HepG2 (cell line): Measurements from ENCODE around the gene CPT1B. TPM values are rescaled to one million over a fixed set of nuclear protein-coding genes. Genes with fewer than 3 reads are reported as not detected.
A peak's percentile ranks its signal among the peaks of the same experiment; 100 is the strongest.

Source experiments
- ARNT2 ChIP-seq: sonication (generic); formaldehyde crosslinking; IDR thresholded peaks from 2 replicates; pipeline ENCODE4 v1.8.0; 2022; ENCODE audit warnings: mild to moderate bottlenecking, low read depth, missing genetic modification reagents, moderate library complexity
- ARNTL ChIP-seq: sonication (generic); formaldehyde crosslinking; IDR thresholded peaks from 2 replicates; pipeline ENCODE4 v1.4.0; 2020; ENCODE audit warnings: mild to moderate bottlenecking, missing genetic modification reagents
- CBX1 ChIP-seq: IDR thresholded peaks from one replicate; pipeline ENCODE4 v1.6.1; 2016; ENCODE audit warnings: antibody characterized with exemption, low read depth
- CSRNP1 ChIP-seq: sonication (generic); formaldehyde crosslinking; IDR thresholded peaks from 2 replicates; pipeline ENCODE4 v1.8.1; 2023; ENCODE audit warnings: mild to moderate bottlenecking, missing genetic modification reagents
- DPF2 ChIP-seq: sonication (generic); formaldehyde crosslinking; IDR thresholded peaks from 2 replicates; pipeline ENCODE4 v1.4.0; 2020; ENCODE audit warnings: mild to moderate bottlenecking, low read depth, missing genetic modification reagents, borderline replicate concordance
- HNRNPLL ChIP-seq: fragments of 200-400 bp; formaldehyde crosslinking; IDR thresholded peaks from 2 replicates; pipeline ENCODE4 v1.6.1; 2017; ENCODE audit warnings: mild to moderate bottlenecking, low read depth, low read length; ENCODE audit not compliant: poor library complexity, severe bottlenecking
- NR1H2 ChIP-seq: sonication (generic); formaldehyde crosslinking; IDR thresholded peaks from 2 replicates; pipeline ENCODE4 v1.8.1; 2022; ENCODE audit warnings: low read depth, missing genetic modification reagents, borderline replicate concordance
- POLR2A ChIP-seq, 2 experiments: IDR thresholded peaks; 2 replicates each; pipeline ENCODE4 v1.6.1; 2011; ENCODE audit warnings: low read depth in 2 of 2, low read length in 2 of 2, mild to moderate bottlenecking in 1 of 2, moderate library complexity in 1 of 2; ENCODE audit not compliant: insufficient read depth in 1 of 2
- RARA ChIP-seq: IDR thresholded peaks from 2 replicates; pipeline ENCODE4 v1.6.1; 2016; ENCODE audit warnings: missing genetic modification reagents, missing compliant biosample characterization
- RBAK ChIP-seq: sonication (generic); formaldehyde crosslinking; IDR thresholded peaks from 2 replicates; pipeline ENCODE4 v1.5.1; 2020; ENCODE audit warnings: mild to moderate bottlenecking, missing genetic modification reagents
- SALL1 ChIP-seq: sonication (generic); formaldehyde crosslinking; IDR thresholded peaks from 2 replicates; pipeline ENCODE4 v1.8.0; 2022; ENCODE audit warnings: mild to moderate bottlenecking, missing genetic modification reagents
- SMAD9 ChIP-seq: sonication (generic); formaldehyde crosslinking; IDR thresholded peaks from 2 replicates; pipeline ENCODE4 v1.5.1; 2020; ENCODE audit warnings: mild to moderate bottlenecking, missing genetic modification reagents
- SRSF1 ChIP-seq: fragments of 200-400 bp; formaldehyde crosslinking; optimal IDR thresholded peaks from 2 replicates; pipeline ENCODE3; 2017; ENCODE audit warnings: mild to moderate bottlenecking, low read depth, low read length, moderate library complexity
- ZFP36 ChIP-seq: fragments of 150-350 bp; IDR thresholded peaks from 2 replicates; pipeline ENCODE4 v1.6.1; 2018; ENCODE audit warnings: borderline replicate concordance, low read length, low read depth; ENCODE audit not compliant: partially characterized antibody
- ZFP36L2 ChIP-seq: sonication (generic); formaldehyde crosslinking; IDR thresholded peaks from 2 replicates; pipeline ENCODE4 v1.4.0; 2020; ENCODE audit warnings: missing genetic modification reagents
- ZNF12 ChIP-seq: sonication (generic); formaldehyde crosslinking; IDR thresholded peaks from 2 replicates; pipeline ENCODE4 v1.5.0; 2020; ENCODE audit warnings: missing genetic modification reagents
- ZNF124 ChIP-seq: sonication (generic); formaldehyde crosslinking; IDR thresholded peaks from 2 replicates; pipeline ENCODE4 v1.4.0; 2020; ENCODE audit warnings: missing genetic modification reagents
- ZNF614 ChIP-seq: IDR thresholded peaks from 2 replicates; pipeline ENCODE4 v1.6.1; 2018; ENCODE audit warnings: missing biosample characterization, missing genetic modification reagents, inconsistent platforms, borderline replicate concordance
- ZNF674 ChIP-seq: sonication (generic); formaldehyde crosslinking; IDR thresholded peaks from 2 replicates; pipeline ENCODE4 v1.5.0; 2020; ENCODE audit warnings: low read depth, mild to moderate bottlenecking, missing genetic modification reagents
- ZNF773 ChIP-seq: sonication (generic); formaldehyde crosslinking; IDR thresholded peaks from 2 replicates; pipeline ENCODE4 v1.4.0; 2020; ENCODE audit warnings: missing genetic modification reagents, borderline replicate concordance
- polyA plus RNA-seq, 8 experiments: library from polyadenylated mRNA; depleted of rRNA in 3 of 8; stranded (reverse) in 7 of 8; unstranded in 1 of 8; fragments of >200 nt; fragmentation: Illumina TruSeq in 4 of 8; extraction: Trizol in 4 of 8; gene quantifications; 2 replicates each; pipeline versions ENCODE4 v1.2.1 to v1.2.3, GENCODE V29; 2011 to 2016; ENCODE audit warnings: low read depth in 4 of 8, missing spikeins in 1 of 8, mixed read lengths in 1 of 8; ENCODE audit not compliant: insufficient read depth in 1 of 8
- total RNA-seq, 5 experiments: library from RNA; depleted of rRNA; stranded (reverse); fragments of >200 nt; fragmentation: Illumina TruSeq; extraction: Trizol; gene quantifications; 2 replicates each; pipeline ENCODE4 v1.2.3, GENCODE V29; 2016; ENCODE audit warnings: low read depth in 1 of 5
- TF ChIP-seq, protein P1 (sequence below): sonication (generic); formaldehyde crosslinking; IDR thresholded peaks from 2 replicates; pipeline ENCODE4 v1.9.0; 2021; ENCODE audit warnings: missing genetic modification reagents, borderline replicate concordance
- TF ChIP-seq, protein P2 (sequence below): sonication (generic); formaldehyde crosslinking; IDR thresholded peaks from 2 replicates; pipeline ENCODE4 v1.4.0; 2020; ENCODE audit warnings: missing genetic modification reagents

Gene CPT1B
- total and polyA plus RNA-seq, 2 of the 13 experiments (the other 11 are each of a cell fraction or from before 2014, with no cell fraction given), result 9.2 to 19.5 TPM

GRCh38 chr22:50562523-50563412, 15.5 kb downstream of the CPT1B start, which contains the start of gene SYCE3 (continued):
- TF ChIP-seq, protein P1, sequence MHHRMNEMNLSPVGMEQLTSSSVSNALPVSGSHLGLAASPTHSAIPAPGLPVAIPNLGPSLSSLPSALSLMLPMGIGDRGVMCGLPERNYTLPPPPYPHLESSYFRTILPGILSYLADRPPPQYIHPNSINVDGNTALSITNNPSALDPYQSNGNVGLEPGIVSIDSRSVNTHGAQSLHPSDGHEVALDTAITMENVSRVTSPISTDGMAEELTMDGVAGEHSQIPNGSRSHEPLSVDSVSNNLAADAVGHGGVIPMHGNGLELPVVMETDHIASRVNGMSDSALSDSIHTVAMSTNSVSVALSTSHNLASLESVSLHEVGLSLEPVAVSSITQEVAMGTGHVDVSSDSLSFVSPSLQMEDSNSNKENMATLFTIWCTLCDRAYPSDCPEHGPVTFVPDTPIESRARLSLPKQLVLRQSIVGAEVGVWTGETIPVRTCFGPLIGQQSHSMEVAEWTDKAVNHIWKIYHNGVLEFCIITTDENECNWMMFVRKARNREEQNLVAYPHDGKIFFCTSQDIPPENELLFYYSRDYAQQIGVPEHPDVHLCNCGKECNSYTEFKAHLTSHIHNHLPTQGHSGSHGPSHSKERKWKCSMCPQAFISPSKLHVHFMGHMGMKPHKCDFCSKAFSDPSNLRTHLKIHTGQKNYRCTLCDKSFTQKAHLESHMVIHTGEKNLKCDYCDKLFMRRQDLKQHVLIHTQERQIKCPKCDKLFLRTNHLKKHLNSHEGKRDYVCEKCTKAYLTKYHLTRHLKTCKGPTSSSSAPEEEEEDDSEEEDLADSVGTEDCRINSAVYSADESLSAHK (CRISPR knock-in tag), result no peak
- TF ChIP-seq POLR2A (IDR thresholded peaks at IDR 0.05; ENCODE audit: insufficient read depth in 1 of 2, low read depth in 2 of 2, low read length in 2 of 2), result peak; percentile 31 to 86; a peak in 2 of 4 replicates
- TF ChIP-seq ZFP36L2 (CRISPR knock-in tag), result no peak
- peak; percentile 42; the same call in 1 of the 2 replicates for TF ChIP-seq ARNT2 (CRISPR knock-in tag)
- TF ChIP-seq ZNF12 (CRISPR knock-in tag), result 0 out of 2 replicates have a peak, but pooled peaks have one; percentile 10
- TF ChIP-seq, protein P2, sequence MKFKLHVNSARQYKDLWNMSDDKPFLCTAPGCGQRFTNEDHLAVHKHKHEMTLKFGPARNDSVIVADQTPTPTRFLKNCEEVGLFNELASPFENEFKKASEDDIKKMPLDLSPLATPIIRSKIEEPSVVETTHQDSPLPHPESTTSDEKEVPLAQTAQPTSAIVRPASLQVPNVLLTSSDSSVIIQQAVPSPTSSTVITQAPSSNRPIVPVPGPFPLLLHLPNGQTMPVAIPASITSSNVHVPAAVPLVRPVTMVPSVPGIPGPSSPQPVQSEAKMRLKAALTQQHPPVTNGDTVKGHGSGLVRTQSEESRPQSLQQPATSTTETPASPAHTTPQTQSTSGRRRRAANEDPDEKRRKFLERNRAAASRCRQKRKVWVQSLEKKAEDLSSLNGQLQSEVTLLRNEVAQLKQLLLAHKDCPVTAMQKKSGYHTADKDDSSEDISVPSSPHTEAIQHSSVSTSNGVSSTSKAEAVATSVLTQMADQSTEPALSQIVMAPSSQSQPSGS (CRISPR knock-in tag), result no peak
- peak; percentile 66 for TF ChIP-seq RARA
- TF ChIP-seq CSRNP1, result no peak; the same call in 1 of the 2 replicates
- peak; percentile 19; the same call in 1 of the 2 replicates for TF ChIP-seq ZNF614 (CRISPR knock-in tag)
- TF ChIP-seq ZFP36, result no peak
- peak; percentile 71; the same call in 1 of the 2 replicates for TF ChIP-seq SALL1 (CRISPR knock-in tag)
- no peak for TF ChIP-seq ZNF674 (CRISPR knock-in tag)
- peak; percentile 66 for TF ChIP-seq SRSF1
- TF ChIP-seq RBAK, result no peak
- TF ChIP-seq ARNTL, result 0 out of 2 replicates have a peak, but pooled peaks have one; percentile 21
- TF ChIP-seq SMAD9 (CRISPR knock-in tag), result no peak
- no peak for TF ChIP-seq NR1H2 (CRISPR knock-in tag)
- no peak for TF ChIP-seq CBX1
- TF ChIP-seq ZNF124, result no peak
- TF ChIP-seq HNRNPLL, result peak; percentile 65
- no peak for TF ChIP-seq DPF2 (CRISPR knock-in tag)
- no peak for TF ChIP-seq ZNF773 (CRISPR knock-in tag)
